Right lobe of liver (tissue), 6 donors: ENCODE measurements around the gene AMZ1. TPM values are rescaled to one million over a fixed set of nuclear protein-coding genes. Genes with fewer than 3 reads are reported as not detected.
A peak's percentile ranks its signal among the peaks of the same experiment; 100 is the strongest.

Source experiments
- ATAC-seq, 4 donors: fragments of 200-7000 bp; cut with Tn5 transposase; one replicate each; pipeline ENCODE4 v1.9.1; 2020; ENCODE audit warnings: mild to moderate bottlenecking in 4 of 4, moderate library complexity in 4 of 4
- DNase-seq, 3 donors: peaks; one replicate each; pipeline ENCODE4 v3.0.0-alpha.2; 2020
- H3K27ac ChIP-seq, 3 donors: fragments of 200-600 bp; one replicate each; pipeline ENCODE4 v1.8.0; 2022
- H3K27me3 ChIP-seq, 2 donors: fragments of 200-600 bp; one replicate each; pipeline ENCODE4 v1.8.0; 2022
- H3K36me3 ChIP-seq, 4 donors: fragments of 200-600 bp; sonication (generic) in 1 of 4; one replicate each; pipeline versions ENCODE4 v1.5.1 to v1.8.0; 2017 to 2022; ENCODE audit warnings: control low read depth in 1 of 4
- H3K4me1 ChIP-seq, 4 donors: fragments of 200-600 bp; sonication (generic) in 1 of 4; one replicate each; pipeline versions ENCODE4 v1.5.1 to v1.8.0; 2017 to 2022; ENCODE audit warnings: control low read depth in 1 of 4
- H3K4me3 ChIP-seq, 3 donors: fragments of 200-600 bp; one replicate each; pipeline ENCODE4 v1.8.0; 2022
- H3K9me3 ChIP-seq, 4 donors: fragments of 200-600 bp; sonication (generic) in 1 of 4; one replicate each; pipeline versions ENCODE4 v1.5.1 to v1.8.0; 2017 to 2022; ENCODE audit warnings: control low read depth in 1 of 4
- POLR2A ChIP-seq: fragments of 450-650 bp; IDR thresholded peaks from one replicate; pipeline ENCODE4 v1.6.1; 2017; ENCODE audit warnings: antibody characterized with exemption, mild to moderate bottlenecking
- WGBS: methylation state at CpG from one replicate; pipeline ENCODE4 v1.1.6; 2018; ENCODE audit warnings: low coverage, low lambda C conversion rate; ENCODE audit not compliant: insufficient coverage; ENCODE audit errors: missing lambda C conversion rate; 5-methylcytosine and 5-hydroxymethylcytosine counted together
- intact Hi-C, 2 donors: fragments of 100-400 bp; cut with DNase I; formaldehyde crosslinking; loops; one replicate each; pipeline versions ENCODE4 v1.11.2 to v1.14.1; 2022
- total RNA-seq, 6 experiments: library from RNA; depleted of rRNA in 2 of 6; stranded (reverse); fragments of >200 nt in 2 of 6; fragmentation: NEBNext Ultra II Directional in 3 of 6; extraction: Animal tissue kit (Norgen Biotek cat#: 25700) in 3 of 6; gene quantifications; one replicate each; pipeline versions ENCODE4 v1.1.0 to v1.2.4, GENCODE V29; 2016 to 2023
- TF ChIP-seq, protein P1 (sequence below), 4 donors: fragments of 200-600 bp in 3 of 4; fragments of 450-650 bp in 1 of 4; IDR thresholded peaks; one replicate each; pipeline versions ENCODE4 v1.5.1 to v1.8.0; 2016 to 2022; ENCODE audit warnings: antibody characterized with exemption in 4 of 4, mild to moderate bottlenecking in 2 of 4
- donor health status: DM: no; HTN: yes; CAD: no.
- donor health status: DM: no; HTN: no; CAD: no.
- donor health status: DM: no; HTN: no; CAD: no.
- donor health status: DM: no; HTN: yes; CAD: no.
- donor health status: DM: no; HTN: yes; CAD: no.

The AMZ1 gene
- total RNA-seq, 6 experiments from 2014 or later, result 0.42 to 5.8 (median 1.4) TPM; not detected in 1

DNA sequence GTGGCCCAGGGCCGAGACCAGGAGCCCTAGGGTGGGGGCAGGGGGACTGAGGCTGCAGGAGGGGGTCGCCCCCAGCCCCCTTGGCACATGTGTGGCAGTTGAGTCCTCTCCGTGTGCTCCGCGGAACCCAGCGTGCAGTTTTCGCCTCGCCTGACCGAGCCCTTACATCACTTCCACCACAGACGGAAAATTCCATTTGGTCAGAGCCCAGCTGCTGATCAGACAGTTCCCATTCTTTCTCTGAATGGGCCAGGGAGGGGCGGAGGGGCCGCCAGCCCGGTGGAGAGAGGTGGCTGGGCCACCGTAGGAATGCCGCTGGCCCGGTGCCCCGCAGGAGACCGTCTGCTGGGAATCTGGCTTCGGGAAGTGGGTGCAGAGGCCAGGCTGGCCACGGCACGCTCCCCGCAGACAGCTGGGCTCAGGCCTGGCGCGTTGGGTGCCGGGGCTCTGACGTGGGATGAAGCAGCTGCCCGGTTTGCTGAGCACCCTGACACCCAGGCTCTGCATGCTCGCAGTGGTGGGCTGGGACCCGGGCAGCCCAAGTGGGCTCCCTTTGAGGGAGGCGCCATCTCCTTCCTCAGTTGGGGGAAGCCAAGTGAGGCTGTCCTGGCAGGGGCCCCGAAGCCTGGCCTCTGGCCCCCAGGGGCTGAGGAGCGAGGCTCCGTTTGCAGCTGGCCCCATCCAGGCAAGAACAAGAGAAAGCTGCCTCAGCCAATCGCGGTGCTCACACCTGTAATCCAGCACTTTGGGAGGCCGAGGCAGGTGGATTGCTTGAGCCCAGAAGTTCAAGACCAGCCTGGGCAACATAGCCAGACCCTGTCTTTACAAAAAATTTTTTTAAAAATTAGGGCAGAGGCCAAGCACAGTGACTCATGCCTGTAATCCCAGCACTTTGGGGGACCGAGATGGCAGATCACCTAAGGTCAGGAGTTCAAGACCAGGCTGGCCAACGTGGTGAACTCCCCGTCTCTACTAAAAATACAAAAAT, 46.3 kb upstream of the AMZ1 start:
- Histone ChIP-seq H3K4me3 (peak overlapping the region in 1 of 3 donors; percentile 12), H3K27ac (peak overlapping the region; percentile 79 to 83 (median 80)), H3K27me3 (no peaks in the 10 kb centered on the region)

DNA sequence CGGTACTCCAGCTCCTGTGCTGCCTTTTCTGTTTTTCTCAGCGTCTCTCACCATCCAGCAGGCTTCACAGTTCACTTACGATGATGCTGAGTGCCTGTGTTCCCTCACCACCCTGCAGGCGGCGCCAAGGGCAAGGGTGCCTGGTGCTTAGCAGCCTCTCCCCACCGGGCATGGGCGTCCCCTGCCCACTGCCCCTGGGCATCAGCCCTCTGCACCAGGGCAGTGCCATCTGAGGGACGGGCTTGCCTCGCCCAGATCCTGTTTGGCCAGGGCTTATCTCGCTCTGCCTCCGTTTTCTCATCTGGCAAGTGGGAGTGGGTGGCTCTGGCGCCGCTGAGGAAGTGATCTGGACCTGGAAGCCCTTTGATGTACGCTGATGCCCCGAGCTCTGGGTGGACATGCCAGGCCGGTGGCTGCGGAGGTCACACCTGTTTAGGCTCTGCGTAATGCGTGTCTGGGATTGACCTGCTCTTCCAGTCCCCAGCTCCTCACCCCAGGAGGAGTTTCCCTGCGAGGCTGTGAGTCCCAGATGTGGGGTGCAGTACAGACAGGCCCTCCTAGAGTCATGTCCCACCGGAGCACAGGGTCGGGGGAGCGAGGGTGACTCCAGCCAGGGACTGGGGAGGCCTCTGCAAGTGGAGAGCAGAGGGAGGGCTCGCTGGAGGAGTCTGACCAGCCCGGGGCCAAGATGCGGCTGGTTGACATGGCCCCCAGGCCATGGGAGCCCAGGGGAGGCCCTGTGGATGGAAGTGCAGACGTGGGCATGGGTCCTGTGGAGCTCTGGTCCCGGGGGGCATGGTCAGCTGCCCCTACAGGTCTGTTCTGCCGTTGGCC, 44.4 kb upstream of the AMZ1 start:
- Histone ChIP-seq H3K27me3 (no peaks in the 10 kb centered on the region), H3K27ac (no peak overlapping the region), H3K4me1 (peaks cover 0 to 35% (median 24%) of the 10 kb centered on the region in 4 donors), H3K4me3 (no peak overlapping the region), H3K9me3 (no peaks in the 10 kb centered on the region), H3K36me3 (no peaks in the 10 kb centered on the region)
- DNase-seq (no peak), ATAC-seq (no peak)
- no peak for TF ChIP-seq POLR2A
- TF ChIP-seq, protein P1, sequence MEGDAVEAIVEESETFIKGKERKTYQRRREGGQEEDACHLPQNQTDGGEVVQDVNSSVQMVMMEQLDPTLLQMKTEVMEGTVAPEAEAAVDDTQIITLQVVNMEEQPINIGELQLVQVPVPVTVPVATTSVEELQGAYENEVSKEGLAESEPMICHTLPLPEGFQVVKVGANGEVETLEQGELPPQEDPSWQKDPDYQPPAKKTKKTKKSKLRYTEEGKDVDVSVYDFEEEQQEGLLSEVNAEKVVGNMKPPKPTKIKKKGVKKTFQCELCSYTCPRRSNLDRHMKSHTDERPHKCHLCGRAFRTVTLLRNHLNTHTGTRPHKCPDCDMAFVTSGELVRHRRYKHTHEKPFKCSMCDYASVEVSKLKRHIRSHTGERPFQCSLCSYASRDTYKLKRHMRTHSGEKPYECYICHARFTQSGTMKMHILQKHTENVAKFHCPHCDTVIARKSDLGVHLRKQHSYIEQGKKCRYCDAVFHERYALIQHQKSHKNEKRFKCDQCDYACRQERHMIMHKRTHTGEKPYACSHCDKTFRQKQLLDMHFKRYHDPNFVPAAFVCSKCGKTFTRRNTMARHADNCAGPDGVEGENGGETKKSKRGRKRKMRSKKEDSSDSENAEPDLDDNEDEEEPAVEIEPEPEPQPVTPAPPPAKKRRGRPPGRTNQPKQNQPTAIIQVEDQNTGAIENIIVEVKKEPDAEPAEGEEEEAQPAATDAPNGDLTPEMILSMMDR (IDR thresholded peaks at IDR 0.05), result peak in 1 of 4 donors; percentile 12
- intact Hi-C loops, result no loop called here
- WGBS, result 84% methylated on average over 8 of the region's 29 CpGs

More for the DNA sequence above, 46.3 kb upstream of the AMZ1 start:
- WGBS, result 4% methylated on average over 10 of the region's 39 CpGs
- peak; percentile 58 for TF ChIP-seq POLR2A
- TF ChIP-seq, protein P1 (IDR thresholded peaks at IDR 0.05), result no peak
- ATAC-seq (peak; percentile 59 to 74 (median 64)), DNase-seq (peak; percentile 93 to 96 (median 93))
- intact Hi-C loops, result no loop called here
- H3K36me3 ChIP-seq, result no peaks in the 10 kb centered on the region
- peaks cover 0 to 54% (median 33%) of the 10 kb centered on the region in 4 donors for H3K4me1 ChIP-seq
- no peaks in the 10 kb centered on the region for H3K9me3 ChIP-seq

DNA sequence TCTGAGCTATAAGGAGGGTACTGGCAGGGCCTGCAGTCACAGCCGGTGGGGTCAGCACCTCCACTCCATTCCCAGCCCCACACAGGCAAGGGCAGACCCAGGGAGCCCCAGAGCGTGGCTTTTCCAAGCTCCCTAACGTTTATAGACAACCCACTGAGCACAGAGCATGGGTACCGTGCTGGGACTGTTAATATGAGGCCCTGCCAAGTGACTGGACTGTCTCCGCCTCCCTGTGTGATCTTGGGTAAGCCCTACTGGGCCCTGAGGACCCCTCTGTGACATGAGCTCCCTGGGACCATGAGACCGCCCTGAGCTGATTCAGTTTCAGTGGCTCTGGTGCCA, 43.8 kb upstream of the AMZ1 start:
- 85% methylated on average over 3 of the region's 6 CpGs for WGBS
- intact Hi-C loops, result no loop called here
- Histone ChIP-seq H3K9me3 (no peaks in the 10 kb centered on the region), H3K27me3 (no peaks in the 10 kb centered on the region), H3K36me3 (no peaks in the 10 kb centered on the region), H3K27ac (no peak overlapping the region), H3K4me1 (peaks cover 0 to 29% (median 18%) of the 10 kb centered on the region in 4 donors), H3K4me3 (no peak overlapping the region)
- no peak for ATAC-seq
- no peak for TF ChIP-seq POLR2A
- TF ChIP-seq, protein P1 (IDR thresholded peaks at IDR 0.05), result no peak
- no peak for DNase-seq

DNA sequence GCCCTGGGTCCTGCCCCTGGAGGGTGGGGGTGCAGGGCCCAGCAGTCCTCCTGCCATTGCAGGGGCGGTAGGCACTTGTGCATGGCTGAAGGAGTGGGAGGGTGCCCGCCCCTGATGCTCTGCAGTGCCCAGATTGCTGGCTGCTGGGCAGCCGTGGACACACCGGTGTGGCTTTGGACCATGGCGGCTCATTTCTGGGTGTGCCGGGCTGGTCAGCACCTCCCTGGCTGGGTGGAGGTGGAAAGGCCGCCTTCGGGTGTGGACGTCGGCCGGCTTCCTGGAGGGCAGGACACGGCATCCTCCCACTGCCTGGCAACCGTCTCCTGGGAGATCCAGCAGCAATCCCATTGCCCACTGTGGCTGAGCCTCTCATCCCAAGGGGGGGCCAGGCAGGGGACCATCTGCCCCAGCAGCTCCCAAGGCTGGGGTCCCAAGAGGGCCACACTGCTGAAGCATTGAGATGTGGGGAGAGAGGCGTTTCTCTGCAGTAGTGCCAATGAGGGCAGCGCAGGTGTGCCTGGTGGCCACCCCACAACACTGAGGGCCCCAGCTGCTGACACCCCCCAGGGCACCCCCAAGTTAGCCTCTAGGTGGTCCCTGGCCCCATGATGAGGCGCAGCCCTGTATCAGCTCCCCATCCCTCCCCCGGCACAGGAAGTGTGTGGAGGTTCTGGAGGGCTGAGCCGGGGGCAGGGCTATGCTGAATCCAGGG, 43.3 kb upstream of the AMZ1 start:
- TF ChIP-seq, protein P1 (IDR thresholded peaks at IDR 0.05), result no peak
- TF ChIP-seq POLR2A, result no peak
- Histone ChIP-seq H3K36me3 (no peaks in the 10 kb centered on the region), H3K4me3 (no peak overlapping the region), H3K27ac (no peak overlapping the region), H3K4me1 (peaks cover 0 to 24% (median 14%) of the 10 kb centered on the region in 4 donors), H3K9me3 (no peaks in the 10 kb centered on the region), H3K27me3 (no peaks in the 10 kb centered on the region)
- intact Hi-C loops, result no loop called here
- WGBS, result no CpG with 5 or more reads among the region's 18 CpGs
- ATAC-seq, result no peak
- no peak for DNase-seq
